ENCODE results near the gene CAMK2B.

GRCh38 chr7:44294325-44295069 lies 30.9 kb downstream of the CAMK2B start:
- TF ChIP-seq, protein P1, sequence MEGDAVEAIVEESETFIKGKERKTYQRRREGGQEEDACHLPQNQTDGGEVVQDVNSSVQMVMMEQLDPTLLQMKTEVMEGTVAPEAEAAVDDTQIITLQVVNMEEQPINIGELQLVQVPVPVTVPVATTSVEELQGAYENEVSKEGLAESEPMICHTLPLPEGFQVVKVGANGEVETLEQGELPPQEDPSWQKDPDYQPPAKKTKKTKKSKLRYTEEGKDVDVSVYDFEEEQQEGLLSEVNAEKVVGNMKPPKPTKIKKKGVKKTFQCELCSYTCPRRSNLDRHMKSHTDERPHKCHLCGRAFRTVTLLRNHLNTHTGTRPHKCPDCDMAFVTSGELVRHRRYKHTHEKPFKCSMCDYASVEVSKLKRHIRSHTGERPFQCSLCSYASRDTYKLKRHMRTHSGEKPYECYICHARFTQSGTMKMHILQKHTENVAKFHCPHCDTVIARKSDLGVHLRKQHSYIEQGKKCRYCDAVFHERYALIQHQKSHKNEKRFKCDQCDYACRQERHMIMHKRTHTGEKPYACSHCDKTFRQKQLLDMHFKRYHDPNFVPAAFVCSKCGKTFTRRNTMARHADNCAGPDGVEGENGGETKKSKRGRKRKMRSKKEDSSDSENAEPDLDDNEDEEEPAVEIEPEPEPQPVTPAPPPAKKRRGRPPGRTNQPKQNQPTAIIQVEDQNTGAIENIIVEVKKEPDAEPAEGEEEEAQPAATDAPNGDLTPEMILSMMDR (IDR thresholded peaks at IDR 0.05 in 4 of 5, conservative IDR thresholded peaks at IDR 0.05 in 1 of 5): no peak
- TF ChIP-seq POLR2A (IDR thresholded peaks at IDR 0.05): no peak

Measured in gastrocnemius medialis (tissue), 4 donors.